ENCODE data around the gene UBALD1. TPM values are rescaled to one million over a fixed set of nuclear protein-coding genes. Genes with fewer than 3 reads are reported as not detected.

Gene UBALD1
- polyA plus RNA-seq, 1 donor (not counting 4 experiments of a cell fraction or from before 2014, with no cell fraction given), result 4.0 TPM

DNA sequence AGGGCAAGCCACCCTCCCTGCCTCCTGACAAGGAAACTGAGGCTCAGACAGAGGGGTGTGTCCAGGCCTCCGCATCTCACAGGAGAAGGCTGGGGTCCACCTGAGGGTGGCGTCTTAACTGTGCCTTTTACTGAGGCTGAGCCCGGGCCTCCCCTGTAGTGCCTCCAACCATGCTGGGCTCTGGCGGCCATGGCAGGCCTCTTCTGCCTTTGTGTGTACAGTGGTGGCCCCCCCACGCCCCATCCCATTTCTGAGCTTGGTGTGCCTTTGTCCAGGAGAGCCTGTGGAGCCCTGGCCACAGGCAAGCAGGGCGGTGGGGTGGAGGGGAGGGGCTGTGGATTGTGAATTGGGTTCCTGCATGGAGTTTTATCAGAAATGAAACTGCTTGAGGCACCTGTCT lies 41.1 kb upstream of the UBALD1 start:
- dilution Hi-C loops (cut with MboI; ENCODE audit: extremely low pct_ligation_motif_present, low sequenced_read_pairs), result no loop called here
- no peaks in the 10 kb centered on the region for H3K4me1 ChIP-seq (ENCODE audit: control insufficient read depth, extremely low read depth, insufficient read depth, low read length)
- no peak overlapping the region for H2AFZ ChIP-seq (ENCODE audit: control insufficient read depth, low read length)
- no peaks in the 10 kb centered on the region for H3K9me3 ChIP-seq (ENCODE audit: control insufficient read depth, low read depth, low read length)
- H3K4me2 ChIP-seq (ENCODE audit: control insufficient read depth, extremely low read depth, insufficient read depth, low read depth, low read length), result no peak overlapping the region
- no peak overlapping the region for H3K27ac ChIP-seq (ENCODE audit: control insufficient read depth, insufficient read depth, low read length)
- H3K36me3 ChIP-seq (ENCODE audit: control insufficient read depth in 2 of 2, extremely low read depth in 1 of 2, insufficient read depth in 2 of 2, low read length in 2 of 2), result peaks cover 19 to 53% of the 10 kb centered on the region in 2 experiments
- DNase-seq (ENCODE audit: low read depth, low spot score) (no peak), FAIRE-seq (no peak)
- no peaks in the 10 kb centered on the region for H3K27me3 ChIP-seq (ENCODE audit: control insufficient read depth, extremely low read depth, insufficient read depth, low read length)
- no peaks in the 10 kb centered on the region for H3K79me2 ChIP-seq (ENCODE audit: control insufficient read depth, insufficient read depth, low read length)
- no peaks in the 10 kb centered on the region for H3K9me1 ChIP-seq (ENCODE audit: control insufficient read depth, extremely low read depth, insufficient read depth, low read length)
- H4K20me1 ChIP-seq (ENCODE audit: control insufficient read depth, extremely low read depth, insufficient read depth, low read length), result no peaks in the 10 kb centered on the region
- H3K9ac ChIP-seq (ENCODE audit: control insufficient read depth, extremely low read depth, insufficient read depth, low read length), result no peak overlapping the region
- no peak for TF ChIP-seq EZH2 (IDR thresholded peaks at IDR 0.05; ENCODE audit: low read length)
- no peak for TF ChIP-seq CTCF (optimal IDR thresholded peaks at IDR 0.05 in 1 of 3, IDR thresholded peaks at IDR 0.05 in 1 of 3, conservative IDR thresholded peaks at IDR 0.05 in 1 of 3; ENCODE audit: extremely low read depth in 1 of 3, insufficient read depth in 2 of 3, low read length in 3 of 3)
- no peak overlapping the region for H3K4me3 ChIP-seq (ENCODE audit: control insufficient read depth in 2 of 3, extremely low read depth in 1 of 3, insufficient read depth in 2 of 3, low read depth in 1 of 3, low read length in 3 of 3)

GRCh38 chr16:4654964-4655590 lies 40.4 kb upstream of the UBALD1 start:
- H3K4me2 ChIP-seq (ENCODE audit: control insufficient read depth, extremely low read depth, insufficient read depth, low read depth, low read length), result no peak overlapping the region
- no peaks in the 10 kb centered on the region for H3K4me1 ChIP-seq (ENCODE audit: control insufficient read depth, extremely low read depth, insufficient read depth, low read length)
- H3K27ac ChIP-seq (ENCODE audit: control insufficient read depth, insufficient read depth, low read length), result no peak overlapping the region
- H3K9me1 ChIP-seq (ENCODE audit: control insufficient read depth, extremely low read depth, insufficient read depth, low read length), result no peaks in the 10 kb centered on the region
- no peak overlapping the region for H3K4me3 ChIP-seq (ENCODE audit: control insufficient read depth in 2 of 3, extremely low read depth in 1 of 3, insufficient read depth in 2 of 3, low read depth in 1 of 3, low read length in 3 of 3)
- peaks cover 19 to 55% of the 10 kb centered on the region in 2 experiments for H3K36me3 ChIP-seq (ENCODE audit: control insufficient read depth in 2 of 2, extremely low read depth in 1 of 2, insufficient read depth in 2 of 2, low read length in 2 of 2)
- no peak overlapping the region for H3K9ac ChIP-seq (ENCODE audit: control insufficient read depth, extremely low read depth, insufficient read depth, low read length)
- TF ChIP-seq EZH2 (IDR thresholded peaks at IDR 0.05; ENCODE audit: low read length) (no peak), CTCF (optimal IDR thresholded peaks at IDR 0.05 in 1 of 3, IDR thresholded peaks at IDR 0.05 in 1 of 3, conservative IDR thresholded peaks at IDR 0.05 in 1 of 3; ENCODE audit: extremely low read depth in 1 of 3, insufficient read depth in 2 of 3, low read length in 3 of 3) (no peak)
- no peak overlapping the region for H2AFZ ChIP-seq (ENCODE audit: control insufficient read depth, low read length)
- DNase-seq (ENCODE audit: low read depth, low spot score) (no peak), FAIRE-seq (no peak)
- no peaks in the 10 kb centered on the region for H3K9me3 ChIP-seq (ENCODE audit: control insufficient read depth, low read depth, low read length)
- H3K27me3 ChIP-seq (ENCODE audit: control insufficient read depth, extremely low read depth, insufficient read depth, low read length), result no peaks in the 10 kb centered on the region
- dilution Hi-C loops (cut with MboI; ENCODE audit: extremely low pct_ligation_motif_present, low sequenced_read_pairs), result no loop called here
- H3K79me2 ChIP-seq (ENCODE audit: control insufficient read depth, insufficient read depth, low read length), result no peaks in the 10 kb centered on the region
- H4K20me1 ChIP-seq (ENCODE audit: control insufficient read depth, extremely low read depth, insufficient read depth, low read length), result no peaks in the 10 kb centered on the region
